PC-9 (cell line): ENCODE results near the gene RASIP1.
"Not testable (repeated sequence)": the region's sequence is repeated elsewhere in the genome, so short reads cannot be mapped to it uniquely, and the experiment has no call there.

ENCODE experiments used
- EZH2 ChIP-seq: fragments of 200-600 bp; sonication (generic); IDR thresholded peaks from 2 replicates; pipeline ENCODE4 v1.8.0; 2017; ENCODE audit warnings: antibody characterized with exemption, low read depth
- TF ChIP-seq, protein P1 (sequence below): fragments of 200-600 bp; sonication (generic); conservative IDR thresholded peaks from 2 replicates; pipeline ENCODE4 v1.6.1; 2017; ENCODE audit warnings: mixed run types, antibody characterized with exemption, mild to moderate bottlenecking, moderate library complexity

DNA sequence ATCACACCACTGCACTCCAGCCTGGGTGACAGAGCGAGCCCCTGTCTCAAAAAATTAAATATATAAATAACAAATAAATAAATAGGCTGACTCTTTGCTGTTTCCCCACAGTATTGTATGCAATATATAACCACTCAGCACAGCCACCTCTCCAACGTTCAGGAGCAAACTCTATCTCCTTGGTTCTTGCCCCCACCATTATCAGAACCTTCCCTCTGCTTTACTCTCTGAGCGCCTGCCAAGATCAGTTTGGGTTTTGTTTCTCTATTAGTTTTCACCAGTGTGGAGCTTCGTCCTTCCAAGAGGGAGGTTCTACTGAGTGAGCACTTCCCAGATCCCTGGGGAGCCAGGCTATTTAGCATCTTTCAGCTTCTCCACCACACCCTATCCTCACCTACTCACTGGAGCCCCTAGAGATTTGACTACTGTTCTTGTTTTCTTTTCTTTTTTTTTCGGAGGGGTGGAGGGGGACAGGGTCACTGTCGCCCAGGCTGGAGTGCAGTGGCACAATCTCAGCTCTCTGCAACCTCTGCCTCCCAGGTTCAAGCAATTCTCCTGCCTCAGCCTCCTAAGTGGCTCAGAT lies 27.9 kb upstream of the RASIP1 start:
- TF ChIP-seq, protein P1, sequence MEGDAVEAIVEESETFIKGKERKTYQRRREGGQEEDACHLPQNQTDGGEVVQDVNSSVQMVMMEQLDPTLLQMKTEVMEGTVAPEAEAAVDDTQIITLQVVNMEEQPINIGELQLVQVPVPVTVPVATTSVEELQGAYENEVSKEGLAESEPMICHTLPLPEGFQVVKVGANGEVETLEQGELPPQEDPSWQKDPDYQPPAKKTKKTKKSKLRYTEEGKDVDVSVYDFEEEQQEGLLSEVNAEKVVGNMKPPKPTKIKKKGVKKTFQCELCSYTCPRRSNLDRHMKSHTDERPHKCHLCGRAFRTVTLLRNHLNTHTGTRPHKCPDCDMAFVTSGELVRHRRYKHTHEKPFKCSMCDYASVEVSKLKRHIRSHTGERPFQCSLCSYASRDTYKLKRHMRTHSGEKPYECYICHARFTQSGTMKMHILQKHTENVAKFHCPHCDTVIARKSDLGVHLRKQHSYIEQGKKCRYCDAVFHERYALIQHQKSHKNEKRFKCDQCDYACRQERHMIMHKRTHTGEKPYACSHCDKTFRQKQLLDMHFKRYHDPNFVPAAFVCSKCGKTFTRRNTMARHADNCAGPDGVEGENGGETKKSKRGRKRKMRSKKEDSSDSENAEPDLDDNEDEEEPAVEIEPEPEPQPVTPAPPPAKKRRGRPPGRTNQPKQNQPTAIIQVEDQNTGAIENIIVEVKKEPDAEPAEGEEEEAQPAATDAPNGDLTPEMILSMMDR = not testable (repeated sequence)
- not testable (repeated sequence) for TF ChIP-seq EZH2
